ENCODE measurements around the gene PKP2.
"Not testable (repeated sequence)": the region's sequence is repeated elsewhere in the genome, so short reads cannot be mapped to it uniquely, and the experiment has no call there.

Gene PKP2

GRCh38 chr12:32881107-32881506, 15.5 kb downstream of the PKP2 start:
- DNase-seq (ENCODE audit: low read depth) = no peak
- H3K4me3 ChIP-seq (ENCODE audit: control insufficient read depth, low read depth, low read length) = no peak overlapping the region
- TF ChIP-seq CTCF (conservative IDR thresholded peaks at IDR 0.05; ENCODE audit: control insufficient read depth, insufficient read depth, low read depth, low read length) = no peak

- H3K4me3 ChIP-seq (ENCODE audit: control insufficient read depth, low read depth, low read length); DNase-seq (ENCODE audit: low read depth): not testable (repeated sequence)
Observed at GRCh38 chr12:32879066-32879465, 17.5 kb downstream of the PKP2 start.

GRCh38 chr12:32877601-32878459, 18.7 kb downstream of the PKP2 start:
- no peak for TF ChIP-seq CTCF (conservative IDR thresholded peaks at IDR 0.05; ENCODE audit: control insufficient read depth, insufficient read depth, low read depth, low read length)
- H3K4me3 ChIP-seq (ENCODE audit: control insufficient read depth, low read depth, low read length) = no peak overlapping the region
- DNase-seq (ENCODE audit: low read depth) = peak; percentile 44

GRCh38 chr12:32876004-32876403, 20.6 kb downstream of the PKP2 start:
- no peak overlapping the region for H3K4me3 ChIP-seq (ENCODE audit: control insufficient read depth, low read depth, low read length)
- TF ChIP-seq CTCF (conservative IDR thresholded peaks at IDR 0.05; ENCODE audit: control insufficient read depth, insufficient read depth, low read depth, low read length) = no peak
- no peak for DNase-seq (ENCODE audit: low read depth)

- no peak overlapping the region for H3K4me3 ChIP-seq (ENCODE audit: control insufficient read depth, low read depth, low read length)
- DNase-seq (ENCODE audit: low read depth) = no peak
- TF ChIP-seq CTCF (conservative IDR thresholded peaks at IDR 0.05; ENCODE audit: control insufficient read depth, insufficient read depth, low read depth, low read length) = no peak
Observed at GRCh38 chr12:32874975-32875374, 21.6 kb downstream of the PKP2 start.

- no peak overlapping the region for H3K4me3 ChIP-seq (ENCODE audit: control insufficient read depth, low read depth, low read length)
- no peak for TF ChIP-seq CTCF (conservative IDR thresholded peaks at IDR 0.05; ENCODE audit: control insufficient read depth, insufficient read depth, low read depth, low read length)
- DNase-seq (ENCODE audit: low read depth) = no peak
Observed at GRCh38 chr12:32874078-32874477, 22.5 kb downstream of the PKP2 start.

GRCh38 chr12:32872416-32872815, 24.2 kb downstream of the PKP2 start:
- H3K4me3 ChIP-seq (ENCODE audit: control insufficient read depth, low read depth, low read length); DNase-seq (ENCODE audit: low read depth): not testable (repeated sequence)

- H3K4me3 ChIP-seq (ENCODE audit: control insufficient read depth, low read depth, low read length) = no peak overlapping the region
- no peak for TF ChIP-seq CTCF (conservative IDR thresholded peaks at IDR 0.05; ENCODE audit: control insufficient read depth, insufficient read depth, low read depth, low read length)
- DNase-seq (ENCODE audit: low read depth) = peak; percentile 2
Observed at GRCh38 chr12:32870716-32871115, 25.9 kb downstream of the PKP2 start.
